HG03095 (cell line): Measurements from ENCODE around the gene XG.
"Not testable (repeated sequence)": the region's sequence is repeated elsewhere in the genome, so short reads cannot be mapped to it uniquely, and the experiment has no call there.

Experiments used
- ATAC-seq: cut with Tn5 transposase; IDR thresholded peaks from one replicate; pipeline ENCODE4 v1.9.1; 2021; ENCODE audit warnings: moderate library complexity; ENCODE audit not compliant: unreplicated experiment

Gene XG

GRCh38 chrX:2751874-2752300 is at the start of gene XG:
TSS of gene XG (plus strand) at chrX:2752040. CDS start at chrX:2752275, 235 bp downstream.
- not testable (repeated sequence) for ATAC-seq

- ATAC-seq, result no peak
Measured at GRCh38 chrX:2703991-2704369, 47.9 kb upstream of the XG start.

DNA sequence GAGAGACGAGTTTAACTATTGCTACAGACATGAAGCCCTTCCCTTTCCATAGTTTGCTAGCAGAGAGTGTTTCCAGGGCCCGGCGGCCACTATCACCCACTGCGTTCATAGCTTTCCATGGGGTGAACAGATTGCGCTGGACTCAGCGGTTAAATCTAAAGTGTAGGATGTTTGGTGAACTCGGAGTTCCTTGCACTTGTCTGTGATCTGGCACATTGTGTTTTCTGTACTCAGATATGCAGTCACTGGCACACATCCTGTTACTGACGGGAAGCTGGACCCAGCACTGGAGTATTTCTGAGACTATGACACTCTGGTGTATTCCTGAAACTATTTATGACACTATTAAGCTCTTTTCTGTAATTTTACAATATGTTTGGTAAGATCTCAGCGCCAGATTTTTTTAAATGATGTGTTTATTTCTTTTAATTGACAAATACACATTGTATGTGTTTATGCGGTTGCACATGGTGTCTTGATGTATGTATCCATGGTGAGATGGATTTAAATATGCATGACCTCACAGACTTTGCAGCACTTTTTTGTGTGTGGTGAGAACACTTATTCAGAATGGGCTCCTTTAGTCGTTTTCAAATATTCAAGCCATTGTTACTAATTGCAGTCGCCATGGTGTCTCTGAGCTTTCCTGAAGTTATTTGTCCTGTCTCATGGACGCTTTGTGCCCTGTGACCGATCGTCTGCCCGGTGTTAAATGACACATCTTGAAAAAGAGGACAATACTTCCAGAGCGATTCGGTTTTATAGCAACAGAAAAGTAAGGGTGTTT is 46.6 kb upstream of the XG start:
- no peak for ATAC-seq

DNA sequence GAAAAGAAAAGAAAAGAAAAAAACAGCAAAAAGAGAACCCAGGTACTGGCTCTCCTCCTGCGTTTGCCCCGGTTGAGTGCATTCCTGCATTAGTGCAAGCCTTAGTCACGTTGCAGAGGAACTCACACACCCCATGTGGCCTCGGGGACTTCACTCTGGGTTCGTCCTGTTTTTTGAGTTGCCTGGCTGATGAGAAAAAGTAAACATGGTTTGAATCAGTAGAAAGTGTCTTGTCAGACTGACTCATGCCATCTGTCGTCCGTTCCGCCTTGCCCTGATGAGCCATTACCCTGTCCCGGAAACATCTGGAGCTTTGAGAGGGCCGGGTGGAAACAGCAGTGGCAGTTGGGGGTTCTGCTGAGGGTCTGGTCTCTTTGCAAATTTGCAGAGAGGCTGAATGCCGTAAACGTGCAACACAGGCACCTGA is 44.5 kb upstream of the XG start:
- peak; percentile 87 for ATAC-seq

DNA sequence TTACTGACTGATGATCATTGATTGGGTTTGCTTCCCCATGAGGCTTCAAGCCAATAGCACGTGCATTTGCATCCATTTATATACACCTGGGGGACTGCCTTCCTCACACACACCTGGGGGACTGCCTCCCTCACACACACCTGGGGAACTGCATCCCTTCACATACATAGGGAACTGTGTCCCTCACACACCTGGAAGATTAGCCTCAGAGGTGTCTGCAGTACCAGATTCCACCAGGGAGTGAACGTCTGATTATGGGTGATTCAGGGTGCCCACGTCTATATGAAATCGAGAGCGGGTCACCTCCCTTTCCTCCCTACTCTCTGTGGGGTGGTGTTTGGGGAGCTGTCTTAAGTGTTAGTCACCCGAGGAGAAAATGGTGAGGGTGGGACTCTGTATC is 43.8 kb upstream of the XG start:
- ATAC-seq, result no peak

DNA sequence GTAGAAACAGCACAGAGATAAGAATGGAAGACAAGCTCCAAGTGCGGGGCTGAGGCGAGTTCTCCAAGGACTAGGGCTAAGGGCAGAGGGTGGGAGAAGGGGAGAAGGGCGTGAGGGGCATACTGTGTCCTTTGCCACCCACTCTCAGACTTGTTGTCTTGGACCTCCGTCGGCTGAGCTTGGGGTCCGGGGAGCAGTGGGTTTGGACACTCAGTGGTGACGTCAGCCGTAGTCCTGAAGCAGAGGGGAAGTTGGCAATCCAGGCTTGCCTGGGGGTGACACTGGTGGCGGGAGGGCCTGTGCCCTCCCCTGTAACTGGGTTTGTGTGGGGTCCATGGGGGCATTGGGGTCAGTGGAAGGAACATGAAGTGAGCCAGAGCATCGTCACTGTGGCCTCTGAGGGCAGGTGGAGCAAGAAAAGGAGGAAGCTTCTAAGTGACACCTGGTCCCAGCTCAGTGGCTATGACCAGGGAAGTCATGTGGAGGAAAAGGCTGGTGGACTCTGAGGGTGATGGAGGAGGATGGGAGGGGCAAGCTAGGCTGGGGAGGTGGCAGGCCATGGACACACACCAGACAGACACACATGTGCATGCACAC is 43.1 kb upstream of the XG start:
- no peak for ATAC-seq

DNA sequence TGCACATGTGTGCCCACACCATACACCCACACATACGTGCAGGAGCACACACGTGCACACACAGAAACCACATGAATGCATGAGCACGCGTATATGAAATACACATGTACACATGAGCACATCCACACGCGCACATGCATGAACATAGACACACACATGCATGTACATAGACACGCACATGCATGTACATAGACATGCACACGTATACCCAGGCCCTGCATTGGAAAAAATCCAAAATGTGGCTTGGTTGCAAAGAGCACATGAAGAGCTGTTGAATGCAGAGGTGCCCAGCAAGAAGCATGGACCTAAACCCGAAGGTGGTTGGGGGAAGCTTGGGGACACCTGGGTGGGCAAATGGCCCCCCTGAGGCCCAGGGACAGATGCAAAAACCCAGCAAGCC is 42.3 kb upstream of the XG start:
- no peak for ATAC-seq

GRCh38 chrX:2710041-2710840 is 41.6 kb upstream of the XG start:
- ATAC-seq, result no peak

GRCh38 chrX:2711441-2711840 is 40.4 kb upstream of the XG start:
- ATAC-seq, result no peak

DNA sequence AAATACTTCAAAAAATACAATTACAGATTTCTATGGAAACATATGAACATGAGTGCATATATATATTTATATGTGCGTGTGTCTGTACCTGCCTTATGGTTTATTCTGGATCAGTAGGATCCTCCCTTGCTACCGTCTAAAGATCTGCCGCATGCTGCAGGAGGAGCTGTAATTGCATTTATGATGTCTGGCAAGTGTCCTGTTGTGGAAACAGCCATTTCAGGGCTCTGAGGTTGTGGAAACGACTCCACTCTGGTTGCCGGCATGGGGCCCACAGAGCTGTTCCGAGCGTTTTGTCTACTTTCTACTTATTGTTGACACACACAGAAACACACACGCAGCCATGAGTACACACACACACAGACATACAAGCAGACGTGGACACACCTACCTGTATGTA is 39.4 kb upstream of the XG start:
- ATAC-seq, result no peak

DNA sequence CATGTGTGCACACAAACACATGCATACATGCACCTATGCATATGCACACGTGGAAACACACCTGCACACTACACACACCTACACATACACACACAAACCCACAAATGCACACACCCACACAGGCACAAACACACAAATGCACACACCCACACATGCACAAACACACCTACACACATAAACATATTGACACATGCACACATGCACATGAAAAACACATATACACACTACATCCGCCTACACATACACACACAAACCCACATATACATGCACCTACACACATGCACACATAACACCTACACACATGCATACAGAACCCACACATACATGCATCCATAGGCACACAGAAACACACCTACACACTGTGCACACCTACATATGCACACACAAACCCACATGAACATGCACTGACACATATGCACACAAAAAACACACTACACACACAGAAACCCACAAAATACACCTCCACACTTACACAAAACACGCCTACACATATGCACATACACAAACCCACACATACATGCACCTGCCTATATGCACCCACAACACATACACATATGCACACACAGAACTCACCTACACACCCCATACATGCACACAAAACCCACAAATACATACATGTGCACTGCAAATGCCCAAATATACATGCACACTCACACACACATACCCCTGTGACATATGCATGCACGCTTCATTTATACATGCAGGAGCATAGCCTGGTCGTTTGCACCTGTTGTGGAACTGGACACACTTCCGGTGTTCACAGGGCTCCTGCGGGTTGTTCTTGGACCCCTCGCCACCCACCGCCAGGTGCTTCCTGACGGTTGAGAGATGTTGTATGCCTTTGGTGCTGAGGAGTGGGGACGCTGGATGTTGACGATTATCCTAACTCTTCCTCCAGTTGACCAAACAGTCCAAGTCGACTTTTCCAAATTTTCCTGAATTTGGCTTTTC is 38.7 kb upstream of the XG start:
- no peak for ATAC-seq

GRCh38 chrX:2714551-2714950 is 37.3 kb upstream of the XG start:
- ATAC-seq, result no peak

DNA sequence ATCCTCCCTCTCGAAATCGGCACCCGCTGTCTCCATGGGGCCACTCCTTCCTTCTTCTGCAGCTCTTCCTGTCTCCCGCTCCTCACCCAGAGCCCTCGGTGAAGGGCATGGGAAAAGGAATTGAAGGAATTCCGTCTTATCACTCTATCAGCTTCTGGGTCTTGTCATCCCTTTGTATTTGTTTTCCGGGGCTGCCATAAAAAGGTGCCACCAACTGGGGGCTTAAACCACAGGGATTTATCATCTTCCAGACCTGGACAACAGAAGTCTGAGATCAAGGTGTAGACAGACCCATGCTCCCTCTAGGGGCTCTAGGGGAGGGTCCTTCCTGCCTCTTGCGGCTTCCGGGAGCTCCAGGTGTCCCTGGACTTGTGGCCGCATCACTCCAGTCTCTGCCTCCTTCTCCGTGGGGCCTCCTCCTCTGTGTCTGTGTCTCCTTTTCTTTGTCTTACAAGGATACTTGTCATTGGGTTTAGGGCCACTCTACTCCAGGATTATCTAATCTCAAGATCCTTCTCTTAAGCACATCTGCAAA is 36.7 kb upstream of the XG start:
- ATAC-seq, result no peak

DNA sequence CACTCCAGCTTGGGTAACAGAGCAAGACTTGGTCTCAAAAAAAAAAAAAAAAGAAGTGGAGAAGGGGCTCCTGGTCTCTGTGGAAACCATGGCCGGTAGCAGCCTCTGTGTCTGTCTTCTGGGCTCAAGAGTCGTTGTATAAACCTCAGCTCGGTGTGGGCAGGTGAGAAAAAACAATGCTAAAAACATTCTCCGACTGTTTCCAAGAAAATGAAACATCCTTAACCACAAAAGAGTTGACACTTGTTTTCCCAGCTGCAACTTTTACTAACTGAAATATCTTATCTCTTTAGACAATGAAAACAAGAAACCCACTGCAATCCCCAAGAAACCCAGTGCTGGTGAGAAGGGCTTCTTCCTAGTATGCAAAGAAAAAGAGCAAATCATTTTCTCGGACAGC is 34.5 kb upstream of the XG start:
- no peak for ATAC-seq

GRCh38 chrX:2718821-2719220 is 33.0 kb upstream of the XG start:
- no peak for ATAC-seq

DNA sequence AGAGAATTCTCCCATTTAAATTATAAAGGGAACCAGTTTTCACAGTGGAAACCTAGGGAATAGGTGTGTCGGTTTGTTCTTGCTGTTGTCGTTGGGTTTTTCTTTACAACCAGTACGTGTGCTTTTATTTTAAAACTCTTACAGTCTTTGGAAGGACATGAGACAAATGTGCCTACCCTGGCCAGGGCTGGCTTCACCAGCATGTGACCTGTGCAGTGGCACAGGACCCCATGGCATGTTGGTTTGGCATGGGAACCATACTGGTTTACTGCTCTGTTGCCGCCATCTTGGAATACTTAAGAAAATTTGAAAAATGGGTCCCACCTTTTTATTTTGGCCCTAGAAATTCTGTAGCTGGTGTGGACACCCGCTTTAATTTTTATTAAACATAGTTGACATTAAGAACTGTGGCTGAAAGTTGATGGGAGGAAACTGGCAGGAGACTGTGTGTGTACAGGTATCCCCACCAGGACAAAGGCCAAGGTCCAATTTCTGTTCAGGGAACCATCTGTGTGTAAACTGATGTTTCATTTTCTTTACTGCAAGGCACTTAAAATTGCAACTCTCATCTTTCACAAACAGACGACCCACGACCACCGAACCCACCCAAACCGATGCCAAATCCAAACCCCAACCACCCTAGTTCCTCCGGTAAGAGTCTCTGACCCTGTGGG is 31.9 kb upstream of the XG start:
- ATAC-seq, result no peak

DNA sequence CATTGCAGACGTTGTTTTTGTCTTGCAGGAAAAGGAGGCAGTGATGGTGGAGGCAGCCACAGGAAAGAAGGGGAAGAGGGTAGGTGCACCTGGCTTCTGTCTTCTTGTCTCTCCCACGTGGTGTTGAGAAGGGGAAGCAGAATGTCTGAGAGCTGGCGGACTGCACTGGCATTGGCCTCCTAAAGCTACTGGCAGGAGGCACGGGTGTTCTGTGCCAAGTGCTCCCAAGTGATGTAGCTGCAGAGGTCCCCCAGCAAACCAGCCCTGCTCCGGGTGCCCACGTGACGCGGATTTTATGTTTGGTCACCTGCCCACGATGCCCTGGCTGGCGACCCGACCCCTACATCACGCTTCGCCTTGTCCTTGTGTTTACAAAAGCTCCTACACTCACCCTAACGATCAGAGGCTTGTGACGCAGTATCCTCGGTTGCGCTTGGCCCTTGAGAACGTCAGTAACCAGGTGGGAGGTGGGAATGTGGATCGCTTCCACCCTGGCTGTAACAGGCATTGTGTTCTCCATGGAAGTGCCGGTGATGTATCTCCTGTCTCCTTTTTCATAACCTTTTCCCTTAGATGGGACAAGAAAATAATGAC is 28.5 kb upstream of the XG start:
- no peak for ATAC-seq

GRCh38 chrX:2727264-2727663 is 24.6 kb upstream of the XG start:
- not testable (repeated sequence) for ATAC-seq

DNA sequence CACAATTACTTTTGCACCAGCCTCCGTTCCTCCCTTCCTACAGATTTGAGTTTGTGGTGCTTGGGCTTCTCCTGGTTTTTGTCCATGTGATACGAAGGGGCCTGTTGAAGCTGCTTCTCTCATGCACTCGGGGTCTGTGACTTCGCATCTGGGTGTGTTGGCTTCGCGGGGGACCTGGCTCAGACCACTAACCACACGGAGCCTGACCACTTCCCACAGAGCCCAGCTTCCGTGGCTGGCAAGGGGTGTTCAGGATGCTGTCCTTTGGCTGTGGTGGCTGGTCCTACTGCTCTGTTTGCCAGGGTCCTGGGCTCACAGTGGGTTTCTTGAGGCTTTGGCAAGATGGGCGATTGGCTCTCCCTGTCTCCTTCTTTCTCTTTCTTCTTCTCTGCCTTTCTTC is 19.8 kb upstream of the XG start:
- ATAC-seq, result no peak

DNA sequence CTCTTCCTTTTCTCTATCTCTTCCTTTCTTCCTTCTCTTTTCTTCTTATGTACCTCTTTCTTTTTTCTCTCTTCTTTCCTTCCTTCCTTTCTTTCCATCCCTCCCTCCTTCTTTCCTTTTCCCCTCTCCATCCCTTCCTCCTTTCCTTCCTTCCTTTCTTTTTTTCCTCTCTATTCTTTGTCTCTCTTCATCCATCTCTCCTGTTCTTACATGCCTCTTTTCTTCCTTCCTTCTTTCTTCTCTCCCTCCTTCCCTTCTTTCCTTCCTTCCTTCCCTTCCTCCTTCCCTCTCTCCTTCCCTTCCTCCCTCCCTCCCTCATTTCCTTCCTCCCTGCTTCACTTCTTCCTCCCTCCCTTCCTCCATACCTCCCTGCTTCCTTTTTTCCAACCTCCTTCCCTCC is 19.2 kb upstream of the XG start:
- ATAC-seq, result no peak
